PC-3 (cell line): Measurements from ENCODE around the gene EPHB2.

Experiments used
- EZH2 ChIP-seq: fragments of 300-600 bp; sonication (generic); IDR thresholded peaks from one replicate; pipeline ENCODE4 v1.6.1; 2017; ENCODE audit warnings: antibody characterized with exemption, mild to moderate bottlenecking, low read length; ENCODE audit not compliant: unreplicated experiment
- EZH2phosphoT487 ChIP-seq: fragments of 300-600 bp; sonication (generic); IDR thresholded peaks from 2 replicates; pipeline ENCODE4 v1.6.1; 2018; ENCODE audit warnings: mild to moderate bottlenecking, antibody characterized with exemption, low read length, borderline replicate concordance
- TF ChIP-seq, protein P1 (sequence below): fragments of 300-600 bp; sonication (generic); conservative IDR thresholded peaks from 2 replicates; pipeline ENCODE4 v1.5.1; 2017; ENCODE audit warnings: antibody characterized with exemption, low read depth, mild to moderate bottlenecking, low read length

DNA sequence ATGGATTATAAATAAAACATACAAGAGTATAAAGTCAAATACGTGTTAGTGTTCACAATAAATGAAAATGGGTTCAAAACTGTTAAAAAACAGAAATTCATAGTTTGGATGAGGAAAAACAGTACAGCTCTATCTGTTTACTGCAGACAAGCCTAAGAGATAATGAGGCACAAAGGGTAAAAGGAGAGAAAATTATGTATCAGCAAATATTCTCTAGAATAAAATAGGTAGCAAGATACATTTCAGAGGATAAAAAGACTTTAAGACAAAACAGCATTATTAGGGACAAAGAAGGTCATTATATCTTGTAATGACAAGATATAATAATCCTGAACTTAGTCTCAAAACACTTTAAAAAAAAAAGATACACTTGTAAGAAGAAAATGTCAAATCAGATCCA is 123.1 kb downstream of the EPHB2 start:
- TF ChIP-seq, protein P1, sequence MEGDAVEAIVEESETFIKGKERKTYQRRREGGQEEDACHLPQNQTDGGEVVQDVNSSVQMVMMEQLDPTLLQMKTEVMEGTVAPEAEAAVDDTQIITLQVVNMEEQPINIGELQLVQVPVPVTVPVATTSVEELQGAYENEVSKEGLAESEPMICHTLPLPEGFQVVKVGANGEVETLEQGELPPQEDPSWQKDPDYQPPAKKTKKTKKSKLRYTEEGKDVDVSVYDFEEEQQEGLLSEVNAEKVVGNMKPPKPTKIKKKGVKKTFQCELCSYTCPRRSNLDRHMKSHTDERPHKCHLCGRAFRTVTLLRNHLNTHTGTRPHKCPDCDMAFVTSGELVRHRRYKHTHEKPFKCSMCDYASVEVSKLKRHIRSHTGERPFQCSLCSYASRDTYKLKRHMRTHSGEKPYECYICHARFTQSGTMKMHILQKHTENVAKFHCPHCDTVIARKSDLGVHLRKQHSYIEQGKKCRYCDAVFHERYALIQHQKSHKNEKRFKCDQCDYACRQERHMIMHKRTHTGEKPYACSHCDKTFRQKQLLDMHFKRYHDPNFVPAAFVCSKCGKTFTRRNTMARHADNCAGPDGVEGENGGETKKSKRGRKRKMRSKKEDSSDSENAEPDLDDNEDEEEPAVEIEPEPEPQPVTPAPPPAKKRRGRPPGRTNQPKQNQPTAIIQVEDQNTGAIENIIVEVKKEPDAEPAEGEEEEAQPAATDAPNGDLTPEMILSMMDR: no peak
- TF ChIP-seq EZH2phosphoT487: no peak
- no peak for TF ChIP-seq EZH2
